ENCODE data around the gene TEAD2.

Gene TEAD2

DNA sequence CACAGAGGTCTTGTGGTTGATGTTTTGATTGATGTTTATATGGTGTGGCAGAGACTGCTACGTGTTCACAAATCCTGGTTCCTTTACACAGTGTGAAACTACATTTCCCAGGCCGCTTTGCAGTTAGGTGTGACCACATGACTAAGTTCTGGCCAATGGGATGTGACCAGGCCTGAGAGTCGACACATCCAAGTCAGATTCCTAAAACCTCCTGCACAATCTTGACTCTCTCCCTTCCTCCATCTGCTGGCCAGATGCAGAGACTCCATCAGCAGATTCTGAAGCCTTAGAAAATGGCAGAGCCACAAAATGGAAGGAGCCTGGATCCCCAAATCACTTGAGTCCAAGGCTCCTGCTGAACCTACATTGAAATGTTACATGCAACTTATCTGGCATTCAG, 14.4 kb downstream of the TEAD2 start:
- H3K36me3 ChIP-seq (ENCODE audit: control insufficient read depth, insufficient read depth, low read length): no peaks in the 10 kb centered on the region
- no peaks in the 10 kb centered on the region for H3K9me3 ChIP-seq (ENCODE audit: control insufficient read depth, low read length)
- no peaks in the 10 kb centered on the region for H3K4me1 ChIP-seq (ENCODE audit: control insufficient read depth, insufficient read depth, low read length, poor library complexity, severe bottlenecking)
- no peak overlapping the region for H3K27ac ChIP-seq (ENCODE audit: insufficient read depth, low read length, poor library complexity, severe bottlenecking)
- no peaks in the 10 kb centered on the region for H3K27me3 ChIP-seq (replicated peaks; ENCODE audit: control insufficient read depth, insufficient read depth, low read length, poor library complexity, severe bottlenecking)
- no peak for DNase-seq
- no peak overlapping the region for H3K4me3 ChIP-seq (ENCODE audit: insufficient read depth, low read depth, low read length, poor library complexity, severe bottlenecking)

- H3K36me3 ChIP-seq (ENCODE audit: control insufficient read depth, insufficient read depth, low read length): no peaks in the 10 kb centered on the region
- H3K4me1 ChIP-seq (ENCODE audit: control insufficient read depth, insufficient read depth, low read length, poor library complexity, severe bottlenecking): no peaks in the 10 kb centered on the region
- H3K27ac ChIP-seq (ENCODE audit: insufficient read depth, low read length, poor library complexity, severe bottlenecking): no peak overlapping the region
- no peak overlapping the region for H3K4me3 ChIP-seq (ENCODE audit: insufficient read depth, low read depth, low read length, poor library complexity, severe bottlenecking)
- no peak for DNase-seq
- H3K9me3 ChIP-seq (ENCODE audit: control insufficient read depth, low read length): no peaks in the 10 kb centered on the region
- H3K27me3 ChIP-seq (replicated peaks; ENCODE audit: control insufficient read depth, insufficient read depth, low read length, poor library complexity, severe bottlenecking): no peaks in the 10 kb centered on the region
These were observed 15.0 kb downstream of the TEAD2 start for GRCh38 chr19:49347191-49347590.

DNA sequence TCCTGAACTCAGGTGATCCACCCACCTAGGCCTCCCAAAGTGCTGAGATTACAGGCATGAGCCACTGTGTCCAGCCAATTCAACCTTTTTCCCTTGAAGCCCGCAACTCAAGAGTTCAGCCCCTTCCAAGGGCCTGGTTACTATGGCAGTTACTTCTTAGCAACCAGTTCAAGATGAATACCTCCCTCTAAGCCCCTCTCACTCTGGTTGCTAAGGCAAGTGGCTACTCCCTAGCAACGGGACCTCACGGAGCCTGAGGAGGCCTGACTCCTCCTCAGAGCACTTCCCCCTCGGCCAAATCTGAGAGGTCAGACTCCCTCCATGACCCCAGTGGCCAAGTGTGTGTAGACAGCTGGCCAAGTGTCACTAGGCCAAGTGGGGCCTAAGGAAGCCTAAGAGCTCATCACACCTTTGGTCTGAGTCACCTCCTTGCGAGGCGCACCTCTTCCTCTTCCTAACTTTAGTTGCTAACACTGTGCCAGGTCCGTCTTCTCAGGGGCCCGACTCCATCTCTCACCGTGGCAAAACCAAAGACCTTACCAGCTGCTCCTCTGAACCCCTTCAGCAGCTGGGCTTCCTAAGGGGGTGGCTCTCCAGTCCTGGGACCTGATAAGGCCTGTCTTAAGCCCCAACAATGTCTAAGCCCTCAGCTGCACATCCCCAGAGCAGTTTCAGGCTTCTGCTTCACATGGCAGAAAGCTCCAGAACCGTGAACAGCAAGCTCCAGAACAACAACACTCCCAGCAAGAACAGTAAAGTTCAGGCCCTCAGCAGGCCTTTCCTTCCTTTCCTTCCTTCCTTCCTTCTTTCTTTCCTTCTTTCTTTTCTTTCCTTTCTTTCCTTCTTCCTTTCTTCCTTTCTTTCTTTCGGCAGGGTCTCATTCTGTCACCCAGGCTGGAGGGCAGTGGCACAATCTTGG, 17.5 kb downstream of the TEAD2 start:
- Histone ChIP-seq H3K27me3 (replicated peaks; ENCODE audit: control insufficient read depth, insufficient read depth, low read length, poor library complexity, severe bottlenecking) (no peaks in the 10 kb centered on the region), H3K9me3 (ENCODE audit: control insufficient read depth, low read length) (no peaks in the 10 kb centered on the region), H3K4me1 (ENCODE audit: control insufficient read depth, insufficient read depth, low read length, poor library complexity, severe bottlenecking) (no peaks in the 10 kb centered on the region), H3K36me3 (ENCODE audit: control insufficient read depth, insufficient read depth, low read length) (peaks cover 15% of the 10 kb centered on the region), H3K27ac (ENCODE audit: insufficient read depth, low read length, poor library complexity, severe bottlenecking) (no peak overlapping the region), H3K4me3 (ENCODE audit: insufficient read depth, low read depth, low read length, poor library complexity, severe bottlenecking) (no peak overlapping the region)
- DNase-seq: no peak

- Histone ChIP-seq H3K4me1 (ENCODE audit: control insufficient read depth, insufficient read depth, low read length, poor library complexity, severe bottlenecking) (peaks cover 2% of the 10 kb centered on the region), H3K36me3 (ENCODE audit: control insufficient read depth, insufficient read depth, low read length) (peaks cover 32% of the 10 kb centered on the region), H3K27me3 (replicated peaks; ENCODE audit: control insufficient read depth, insufficient read depth, low read length, poor library complexity, severe bottlenecking) (no peaks in the 10 kb centered on the region), H3K9me3 (ENCODE audit: control insufficient read depth, low read length) (no peaks in the 10 kb centered on the region), H3K27ac (ENCODE audit: insufficient read depth, low read length, poor library complexity, severe bottlenecking) (no peak overlapping the region), H3K4me3 (ENCODE audit: insufficient read depth, low read depth, low read length, poor library complexity, severe bottlenecking) (no peak overlapping the region)
- DNase-seq: no peak
These were observed 19.1 kb downstream of the TEAD2 start for GRCh38 chr19:49343123-49343522.

- H3K36me3 ChIP-seq (ENCODE audit: control insufficient read depth, insufficient read depth, low read length): peaks cover 38% of the 10 kb centered on the region
- peaks cover 6% of the 10 kb centered on the region for H3K4me1 ChIP-seq (ENCODE audit: control insufficient read depth, insufficient read depth, low read length, poor library complexity, severe bottlenecking)
- DNase-seq: no peak
- H3K27me3 ChIP-seq (replicated peaks; ENCODE audit: control insufficient read depth, insufficient read depth, low read length, poor library complexity, severe bottlenecking): no peaks in the 10 kb centered on the region
- no peaks in the 10 kb centered on the region for H3K9me3 ChIP-seq (ENCODE audit: control insufficient read depth, low read length)
- H3K4me3 ChIP-seq (ENCODE audit: insufficient read depth, low read depth, low read length, poor library complexity, severe bottlenecking): no peak overlapping the region
- H3K27ac ChIP-seq (ENCODE audit: insufficient read depth, low read length, poor library complexity, severe bottlenecking): no peak overlapping the region
These were observed 19.9 kb downstream of the TEAD2 start for GRCh38 chr19:49342291-49342721.

DNA sequence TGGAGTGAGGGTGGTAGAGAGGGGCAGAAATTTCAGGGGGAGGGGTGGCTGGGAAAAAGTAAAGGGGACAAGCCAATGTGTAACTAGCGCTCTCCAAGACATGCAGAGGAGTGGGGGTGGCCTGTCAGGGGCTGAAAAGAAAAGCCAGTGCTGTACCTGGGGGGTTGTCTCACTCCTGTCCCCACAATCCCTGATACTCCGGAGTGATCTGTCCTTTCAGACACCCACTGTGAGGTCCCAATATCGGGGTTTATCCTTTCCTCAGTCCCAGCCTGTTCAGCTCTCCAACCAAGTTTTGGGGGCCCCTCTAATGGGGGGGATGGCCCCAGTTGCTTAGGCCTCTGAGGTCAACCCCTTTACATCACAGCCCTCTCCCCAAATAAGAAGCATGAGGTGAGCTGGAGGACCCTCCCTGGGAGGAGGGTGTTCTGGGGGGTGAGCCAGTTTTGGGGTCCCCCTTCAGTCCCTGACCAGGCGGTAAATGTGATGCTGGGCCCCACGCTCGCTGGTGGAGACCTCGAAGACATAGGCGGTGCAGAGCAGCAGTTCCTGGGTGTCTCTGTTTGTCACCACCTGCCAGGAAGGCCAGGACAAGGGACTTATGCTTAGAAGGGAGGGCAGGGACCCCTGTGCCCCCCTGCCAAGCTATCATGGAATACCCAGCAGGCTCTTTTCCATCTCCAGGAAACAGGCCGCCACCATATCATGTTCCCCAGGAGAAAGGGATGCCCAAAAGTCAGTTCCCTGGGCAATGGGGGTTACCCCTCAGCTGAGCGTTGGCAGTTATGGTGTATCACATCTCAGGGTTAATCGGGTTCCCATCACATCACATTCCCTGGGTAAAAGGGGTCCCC, 21.1 kb downstream of the TEAD2 start:
- no peak overlapping the region for H3K4me3 ChIP-seq (ENCODE audit: insufficient read depth, low read depth, low read length, poor library complexity, severe bottlenecking)
- no peaks in the 10 kb centered on the region for H3K27me3 ChIP-seq (replicated peaks; ENCODE audit: control insufficient read depth, insufficient read depth, low read length, poor library complexity, severe bottlenecking)
- H3K27ac ChIP-seq (ENCODE audit: insufficient read depth, low read length, poor library complexity, severe bottlenecking): no peak overlapping the region
- H3K9me3 ChIP-seq (ENCODE audit: control insufficient read depth, low read length): no peaks in the 10 kb centered on the region
- peaks cover 15% of the 10 kb centered on the region for H3K4me1 ChIP-seq (ENCODE audit: control insufficient read depth, insufficient read depth, low read length, poor library complexity, severe bottlenecking)
- peaks cover 41% of the 10 kb centered on the region for H3K36me3 ChIP-seq (ENCODE audit: control insufficient read depth, insufficient read depth, low read length)
- no peak for DNase-seq

- Histone ChIP-seq H3K27me3 (replicated peaks; ENCODE audit: control insufficient read depth, insufficient read depth, low read length, poor library complexity, severe bottlenecking) (no peaks in the 10 kb centered on the region), H3K27ac (ENCODE audit: insufficient read depth, low read length, poor library complexity, severe bottlenecking) (no peak overlapping the region), H3K4me3 (ENCODE audit: insufficient read depth, low read depth, low read length, poor library complexity, severe bottlenecking) (no peak overlapping the region), H3K36me3 (ENCODE audit: control insufficient read depth, insufficient read depth, low read length) (peaks cover 41% of the 10 kb centered on the region), H3K9me3 (ENCODE audit: control insufficient read depth, low read length) (no peaks in the 10 kb centered on the region), H3K4me1 (ENCODE audit: control insufficient read depth, insufficient read depth, low read length, poor library complexity, severe bottlenecking) (peaks cover 16% of the 10 kb centered on the region)
- DNase-seq: no peak
These were observed 21.9 kb downstream of the TEAD2 start for GRCh38 chr19:49340069-49340864.

DNA sequence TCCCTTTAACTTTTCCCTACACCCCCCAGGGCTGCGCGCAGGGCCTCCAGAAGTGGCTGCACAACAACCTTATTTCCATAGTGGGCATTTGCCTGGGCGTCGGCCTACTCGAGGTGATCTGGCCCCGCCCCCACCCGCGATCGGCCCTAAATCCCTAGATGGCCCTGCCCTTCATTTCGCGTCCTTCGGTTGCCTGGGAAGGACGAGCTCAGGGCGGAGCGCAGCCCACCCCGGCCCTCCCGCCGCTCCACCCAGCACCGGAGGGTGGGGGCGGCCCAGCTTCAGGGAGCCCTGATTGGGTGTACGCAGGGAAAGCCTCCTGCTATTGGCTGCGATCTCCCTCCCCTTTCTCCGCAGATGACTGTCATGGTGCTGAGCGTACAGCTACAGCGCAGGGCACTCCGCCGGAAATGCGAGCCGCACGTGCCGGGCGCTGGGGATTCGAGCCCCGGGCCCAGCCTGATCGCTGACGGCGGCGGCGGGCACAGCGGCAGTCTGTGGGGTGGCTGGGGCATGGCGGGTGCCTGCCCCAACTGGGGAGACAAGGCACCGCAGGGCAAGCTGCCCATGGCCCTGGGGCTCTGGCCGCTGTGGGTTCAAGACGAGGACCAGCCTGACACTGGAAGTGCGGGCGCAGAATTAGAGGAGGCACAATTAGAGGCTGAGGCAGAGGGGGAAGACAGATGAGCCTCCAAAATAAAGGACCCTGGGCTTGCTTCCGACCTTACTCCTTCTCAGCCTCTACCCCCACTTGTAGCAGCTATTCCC, 22.7 kb downstream of the TEAD2 start:
- Histone ChIP-seq H3K9me3 (ENCODE audit: control insufficient read depth, low read length) (no peaks in the 10 kb centered on the region), H3K4me1 (ENCODE audit: control insufficient read depth, insufficient read depth, low read length, poor library complexity, severe bottlenecking) (peaks cover 23% of the 10 kb centered on the region), H3K27me3 (replicated peaks; ENCODE audit: control insufficient read depth, insufficient read depth, low read length, poor library complexity, severe bottlenecking) (no peaks in the 10 kb centered on the region), H3K36me3 (ENCODE audit: control insufficient read depth, insufficient read depth, low read length) (peaks cover 41% of the 10 kb centered on the region), H3K4me3 (ENCODE audit: insufficient read depth, low read depth, low read length, poor library complexity, severe bottlenecking) (no peak overlapping the region), H3K27ac (ENCODE audit: insufficient read depth, low read length, poor library complexity, severe bottlenecking) (no peak overlapping the region)
- DNase-seq: no peak

DNA sequence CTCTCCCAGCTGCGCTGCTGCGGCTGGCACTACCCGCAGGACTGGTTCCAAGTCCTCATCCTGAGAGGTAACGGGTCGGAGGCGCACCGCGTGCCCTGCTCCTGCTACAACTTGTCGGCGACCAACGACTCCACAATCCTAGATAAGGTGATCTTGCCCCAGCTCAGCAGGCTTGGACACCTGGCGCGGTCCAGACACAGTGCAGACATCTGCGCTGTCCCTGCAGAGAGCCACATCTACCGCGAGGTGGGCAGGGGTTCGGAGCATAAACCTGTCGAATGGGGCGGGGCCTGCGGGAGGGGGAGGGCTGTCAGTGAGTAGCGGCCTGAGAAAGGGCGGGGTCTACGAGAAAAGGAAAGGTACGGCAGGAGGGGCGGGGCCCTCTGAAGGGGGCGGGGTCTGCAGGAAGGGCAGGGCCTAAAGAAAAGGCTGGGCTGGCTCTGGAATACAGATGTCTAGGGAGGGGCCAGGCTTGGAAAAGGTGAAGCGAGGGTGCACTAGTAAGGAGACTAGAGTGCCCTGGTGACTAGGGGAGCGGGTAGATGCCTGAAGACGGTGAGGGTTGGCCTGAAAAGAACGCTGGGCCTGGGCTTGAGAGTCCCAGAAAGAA, 23.4 kb downstream of the TEAD2 start:
- Histone ChIP-seq H3K9me3 (ENCODE audit: control insufficient read depth, low read length) (no peaks in the 10 kb centered on the region), H3K27me3 (replicated peaks; ENCODE audit: control insufficient read depth, insufficient read depth, low read length, poor library complexity, severe bottlenecking) (no peaks in the 10 kb centered on the region), H3K4me3 (ENCODE audit: insufficient read depth, low read depth, low read length, poor library complexity, severe bottlenecking) (no peak overlapping the region), H3K4me1 (ENCODE audit: control insufficient read depth, insufficient read depth, low read length, poor library complexity, severe bottlenecking) (peaks cover 30% of the 10 kb centered on the region), H3K36me3 (ENCODE audit: control insufficient read depth, insufficient read depth, low read length) (peaks cover 41% of the 10 kb centered on the region), H3K27ac (ENCODE audit: insufficient read depth, low read length, poor library complexity, severe bottlenecking) (no peak overlapping the region)
- no peak for DNase-seq
